Uterus (tissue), 4 donors: ENCODE results near the gene UBE2K. TPM values are rescaled to one million over a fixed set of nuclear protein-coding genes. Genes with fewer than 3 reads are reported as not detected.

Source experiments
- DNase-seq, 2 donors: peaks; one replicate each; pipeline ENCODE4 v3.0.0-alpha.2; 2019 to 2020
- H3K27ac ChIP-seq, 2 donors: fragments of 200-600 bp; sonication (generic); 1 replicate in 1 of 2; 2 replicates in 1 of 2; pipeline ENCODE4 v1.5.1; 2016 to 2018
- H3K27me3 ChIP-seq, 2 donors: fragments of 200-600 bp; sonication (generic); one replicate each; pipeline ENCODE4 v1.5.1; 2018 to 2019; ENCODE audit warnings: control low read depth in 1 of 2
- H3K36me3 ChIP-seq, 2 donors: fragments of 200-600 bp; sonication (generic); one replicate each; pipeline ENCODE4 v1.5.1; 2019; ENCODE audit warnings: control low read depth in 1 of 2
- H3K4me1 ChIP-seq, 2 donors: fragments of 200-600 bp; sonication (generic); one replicate each; pipeline ENCODE4 v1.5.1; 2018 to 2019; ENCODE audit warnings: control low read depth in 1 of 2
- H3K4me3 ChIP-seq, 2 donors: fragments of 200-600 bp; sonication (generic); 1 replicate in 1 of 2; 2 replicates in 1 of 2; pipeline ENCODE4 v1.5.1; 2018 to 2019; ENCODE audit warnings: mild to moderate bottlenecking in 1 of 2
- H3K9me3 ChIP-seq, 2 donors: fragments of 200-600 bp; sonication (generic); one replicate each; pipeline ENCODE4 v1.5.1; 2019; ENCODE audit warnings: control low read depth in 1 of 2
- POLR2A ChIP-seq, 2 donors: fragments of 450-650 bp; IDR thresholded peaks; one replicate each; pipeline ENCODE4 v1.6.1; 2016; ENCODE audit warnings: antibody characterized with exemption in 2 of 2, mild to moderate bottlenecking in 1 of 2, moderate library complexity in 1 of 2
- intact Hi-C: fragments of 100-400 bp; cut with DNase I; formaldehyde crosslinking; loops from one replicate; pipeline ENCODE4 v1.15.1; 2023; ENCODE audit warnings: low total_unique reads
- total RNA-seq, 4 donors: library from RNA; depleted of rRNA in 3 of 4; stranded (reverse); fragments of >200 nt in 3 of 4; gene quantifications; one replicate each; pipeline versions ENCODE4 v1.1.0 to v1.2.4, GENCODE V29; 2014 to 2023
- TF ChIP-seq, protein P1 (sequence below), 4 experiments: fragments of 200-600 bp in 2 of 4; fragments of 450-650 bp in 2 of 4; sonication (generic) in 2 of 4; IDR thresholded peaks; one replicate each; pipeline ENCODE4 v1.5.1; 2016 to 2019; ENCODE audit warnings: antibody characterized with exemption in 4 of 4, mild to moderate bottlenecking in 2 of 4, moderate library complexity in 1 of 4
- donor health status: DM: yes; HTN: yes; CAD: no.

The UBE2K gene
- total RNA-seq, 4 donors from 2014 or later = 38.8 to 142 (median 61.5) TPM

DNA sequence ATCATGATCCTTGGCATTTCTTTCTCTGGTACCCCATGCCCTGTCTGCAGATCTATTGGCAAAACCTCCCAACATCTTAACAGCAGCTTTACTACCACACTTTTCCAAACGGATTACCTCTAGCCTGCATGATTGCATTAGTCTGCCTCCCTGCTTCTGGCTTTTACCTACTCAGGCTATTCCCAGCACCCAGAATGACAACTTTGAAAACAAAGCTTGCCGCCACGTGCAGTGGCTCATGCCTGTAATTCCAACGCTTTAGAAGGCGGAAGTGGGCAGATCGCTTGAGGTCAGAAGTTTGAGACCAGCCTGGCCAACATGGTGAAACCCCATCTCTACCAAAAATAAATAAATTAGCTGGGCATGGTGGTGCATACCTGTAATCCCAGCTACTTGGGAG, 60.2 kb downstream of the UBE2K start:
- no peaks in the 10 kb centered on the region for H3K4me1 ChIP-seq
- no peaks in the 10 kb centered on the region for H3K36me3 ChIP-seq
- intact Hi-C loops = no loop called here
- H3K4me3 ChIP-seq = no peak overlapping the region
- no peak overlapping the region for H3K27ac ChIP-seq
- no peaks in the 10 kb centered on the region for H3K9me3 ChIP-seq
- no peak for DNase-seq
- TF ChIP-seq POLR2A (IDR thresholded peaks at IDR 0.05) = no peak
- TF ChIP-seq, protein P1, sequence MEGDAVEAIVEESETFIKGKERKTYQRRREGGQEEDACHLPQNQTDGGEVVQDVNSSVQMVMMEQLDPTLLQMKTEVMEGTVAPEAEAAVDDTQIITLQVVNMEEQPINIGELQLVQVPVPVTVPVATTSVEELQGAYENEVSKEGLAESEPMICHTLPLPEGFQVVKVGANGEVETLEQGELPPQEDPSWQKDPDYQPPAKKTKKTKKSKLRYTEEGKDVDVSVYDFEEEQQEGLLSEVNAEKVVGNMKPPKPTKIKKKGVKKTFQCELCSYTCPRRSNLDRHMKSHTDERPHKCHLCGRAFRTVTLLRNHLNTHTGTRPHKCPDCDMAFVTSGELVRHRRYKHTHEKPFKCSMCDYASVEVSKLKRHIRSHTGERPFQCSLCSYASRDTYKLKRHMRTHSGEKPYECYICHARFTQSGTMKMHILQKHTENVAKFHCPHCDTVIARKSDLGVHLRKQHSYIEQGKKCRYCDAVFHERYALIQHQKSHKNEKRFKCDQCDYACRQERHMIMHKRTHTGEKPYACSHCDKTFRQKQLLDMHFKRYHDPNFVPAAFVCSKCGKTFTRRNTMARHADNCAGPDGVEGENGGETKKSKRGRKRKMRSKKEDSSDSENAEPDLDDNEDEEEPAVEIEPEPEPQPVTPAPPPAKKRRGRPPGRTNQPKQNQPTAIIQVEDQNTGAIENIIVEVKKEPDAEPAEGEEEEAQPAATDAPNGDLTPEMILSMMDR (IDR thresholded peaks at IDR 0.05) = no peak
- no peaks in the 10 kb centered on the region for H3K27me3 ChIP-seq

DNA sequence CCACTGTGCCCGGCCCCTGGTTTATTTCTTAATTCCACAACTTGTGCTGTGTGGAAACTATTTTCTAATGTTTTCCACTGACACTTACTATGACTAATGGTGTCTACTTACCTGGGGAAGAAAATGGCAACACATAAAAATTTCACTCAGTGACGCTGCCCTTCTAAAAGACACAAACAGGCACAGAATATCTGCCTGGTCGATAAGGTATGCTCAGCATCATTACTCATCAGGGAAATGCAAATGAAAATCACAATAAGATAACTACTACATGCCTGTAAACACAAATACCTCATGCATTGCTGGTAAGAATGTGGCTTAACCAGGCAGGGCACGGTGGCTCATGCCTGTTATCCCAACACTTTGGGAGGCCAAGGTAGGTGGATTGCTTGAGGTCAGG, 61.6 kb downstream of the UBE2K start:
- no peak overlapping the region for H3K27ac ChIP-seq
- intact Hi-C loops = no loop called here

DNA sequence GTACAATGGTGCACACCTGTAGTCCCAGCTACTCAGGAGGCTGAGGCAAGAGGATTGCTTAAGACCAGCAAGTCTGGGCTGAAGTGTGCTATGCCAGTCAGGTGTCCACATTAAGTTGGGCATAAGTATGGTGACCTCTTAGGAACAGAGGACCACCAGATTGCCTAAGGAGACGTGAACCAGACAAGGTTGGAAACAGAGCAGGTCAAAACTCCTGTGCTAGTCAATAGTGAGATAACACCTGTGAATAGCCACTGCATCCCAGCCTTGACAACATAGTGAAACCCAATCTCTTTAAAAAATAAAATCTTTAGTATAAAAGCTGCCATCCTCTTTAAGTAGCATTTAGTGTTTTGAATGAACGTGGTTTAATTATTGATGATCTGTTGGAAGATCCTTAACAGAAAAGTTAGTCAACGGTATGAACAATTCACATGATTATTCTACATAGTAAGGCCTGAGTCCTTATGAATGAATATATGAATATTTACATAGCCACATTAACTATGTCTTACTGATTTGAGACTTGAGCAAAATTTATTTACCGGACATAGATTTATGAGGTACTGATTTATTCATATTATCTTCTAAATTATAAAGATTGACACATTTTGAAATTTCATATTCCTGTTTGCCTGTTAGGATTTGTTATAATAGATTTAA, 63.2 kb downstream of the UBE2K start:
- Histone ChIP-seq H3K4me3 (no peak overlapping the region), H3K36me3 (no peaks in the 10 kb centered on the region), H3K9me3 (no peaks in the 10 kb centered on the region), H3K27ac (no peak overlapping the region), H3K4me1 (no peaks in the 10 kb centered on the region), H3K27me3 (no peaks in the 10 kb centered on the region)
- intact Hi-C loops = no loop called here
- no peak for DNase-seq
- no peak for TF ChIP-seq POLR2A (IDR thresholded peaks at IDR 0.05)
- TF ChIP-seq, protein P1 (IDR thresholded peaks at IDR 0.05) = no peak

More for the DNA sequence above, 61.6 kb downstream of the UBE2K start:
- no peaks in the 10 kb centered on the region for H3K36me3 ChIP-seq
- H3K4me1 ChIP-seq = no peaks in the 10 kb centered on the region
- TF ChIP-seq POLR2A (IDR thresholded peaks at IDR 0.05) = no peak
- TF ChIP-seq, protein P1 (IDR thresholded peaks at IDR 0.05) = no peak
- no peak for DNase-seq
- no peaks in the 10 kb centered on the region for H3K27me3 ChIP-seq
- H3K9me3 ChIP-seq = no peaks in the 10 kb centered on the region
- H3K4me3 ChIP-seq = no peak overlapping the region

DNA sequence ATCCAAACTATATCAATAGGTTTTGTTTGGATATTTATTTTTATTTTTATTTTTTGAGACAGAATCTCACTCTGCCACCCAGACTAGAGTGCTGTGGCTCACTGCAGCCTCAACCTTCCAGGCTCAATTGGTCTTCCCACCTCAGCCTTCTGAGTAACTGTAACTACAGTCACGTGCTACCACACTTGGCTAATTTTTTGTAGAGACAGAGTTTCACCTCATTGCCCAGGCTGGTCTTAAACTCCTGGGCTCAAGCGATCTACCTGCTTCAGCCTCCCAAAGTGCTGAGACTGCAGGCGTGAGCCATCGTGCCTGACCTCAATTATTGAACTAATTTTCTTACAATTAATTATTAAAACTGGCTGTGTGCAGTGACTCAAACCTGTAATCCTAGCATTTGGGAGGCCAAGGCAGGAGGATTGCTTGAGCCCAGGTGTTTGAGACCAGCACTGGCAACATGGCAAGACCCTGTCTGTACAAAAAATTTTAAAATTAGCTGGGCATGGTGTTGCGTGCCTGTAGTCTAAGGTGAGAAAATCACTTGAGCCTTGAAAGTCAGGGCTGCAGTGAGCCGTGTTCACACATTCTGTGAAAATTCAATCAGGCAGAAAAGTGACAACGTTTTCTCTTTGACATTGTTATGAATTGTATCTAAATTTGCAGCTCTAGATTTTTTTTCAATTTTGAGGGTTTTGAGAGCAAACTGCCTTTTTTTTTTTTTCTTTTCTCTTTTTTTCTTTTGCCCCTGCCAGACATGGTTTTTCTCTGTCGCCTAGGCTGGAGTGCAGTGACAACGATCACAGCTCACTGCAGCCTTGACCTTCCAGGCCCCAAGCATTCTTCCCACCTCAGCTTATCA, 66.0 kb downstream of the UBE2K start:
- Histone ChIP-seq H3K9me3 (no peaks in the 10 kb centered on the region), H3K36me3 (no peaks in the 10 kb centered on the region), H3K27ac (no peak overlapping the region), H3K4me1 (no peaks in the 10 kb centered on the region), H3K4me3 (no peak overlapping the region), H3K27me3 (no peaks in the 10 kb centered on the region)
- no peak for TF ChIP-seq POLR2A (IDR thresholded peaks at IDR 0.05)
- TF ChIP-seq, protein P1 (IDR thresholded peaks at IDR 0.05) = no peak
- no peak for DNase-seq
- intact Hi-C loops = no loop called here

DNA sequence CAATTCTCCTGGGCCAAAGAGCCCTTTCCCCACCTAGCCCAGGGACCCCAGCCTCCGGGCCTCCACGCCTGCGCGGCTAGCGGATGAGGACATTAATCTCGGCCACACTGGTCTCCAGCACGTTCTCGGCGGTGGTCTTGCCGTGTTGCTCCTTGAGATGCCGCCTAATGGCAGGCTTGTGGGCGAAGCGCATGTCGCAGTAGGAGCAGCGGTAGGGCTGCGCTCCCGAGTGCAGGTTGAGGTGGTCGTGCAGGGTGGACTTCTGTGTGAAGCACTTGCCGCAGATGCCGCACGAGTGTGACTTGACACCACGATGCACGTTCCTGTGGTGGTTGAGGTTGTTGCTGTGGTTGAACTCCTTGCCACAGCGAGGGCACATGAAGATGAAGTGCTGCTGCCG, 72.1 kb downstream of the UBE2K start:
- DNase-seq = no peak
- intact Hi-C loops = no loop called here
- Histone ChIP-seq H3K27me3 (no peaks in the 10 kb centered on the region), H3K9me3 (no peaks in the 10 kb centered on the region), H3K4me3 (no peak overlapping the region), H3K36me3 (no peaks in the 10 kb centered on the region), H3K4me1 (no peaks in the 10 kb centered on the region), H3K27ac (no peak overlapping the region)
- TF ChIP-seq, protein P1 (IDR thresholded peaks at IDR 0.05) = no peak
- no peak for TF ChIP-seq POLR2A (IDR thresholded peaks at IDR 0.05)
